GM12873 (cell line): Measurements from ENCODE around the gene SDK2.

Experiments used
- CTCF ChIP-seq: IDR thresholded peaks from 2 replicates; pipeline ENCODE4 v1.5.1; 2012; ENCODE audit warnings: low read depth, mild to moderate bottlenecking, moderate library complexity, low read length, control low read depth; ENCODE audit not compliant: insufficient read depth; ENCODE audit errors: missing control alignments

The SDK2 gene

GRCh38 chr17:73291260-73291801 is 352.9 kb downstream of the SDK2 start:
- TF ChIP-seq CTCF, result no peak

GRCh38 chr17:73290399-73291259 is 353.6 kb downstream of the SDK2 start:
- TF ChIP-seq CTCF, result no peak

GRCh38 chr17:73289549-73290254 is 354.5 kb downstream of the SDK2 start:
- TF ChIP-seq CTCF, result no peak

GRCh38 chr17:73288534-73289302 is 355.5 kb downstream of the SDK2 start:
- no peak for TF ChIP-seq CTCF

- TF ChIP-seq CTCF, result no peak
Measured at GRCh38 chr17:73286863-73287296, 357.4 kb downstream of the SDK2 start.

GRCh38 chr17:73285916-73286862 is 358.1 kb downstream of the SDK2 start:
- no peak for TF ChIP-seq CTCF
